NB4 (cell line): Measurements from ENCODE around the gene REEP1.

Source experiments
- DNase-seq: peaks from one replicate; pipeline ENCODE4 v3.0.0; 2010; ENCODE audit warnings: low read depth
- H3K4me3 ChIP-seq: one replicate; pipeline ENCODE4 v1.5.1; 2011; ENCODE audit warnings: mild to moderate bottlenecking, low read depth, low read length, moderate library complexity
- CTCF ChIP-seq: IDR thresholded peaks from one replicate; pipeline ENCODE4 v1.5.1; 2012; ENCODE audit warnings: low read depth, low read length
- MAX ChIP-seq: IDR thresholded peaks from 2 replicates; pipeline ENCODE4 v1.6.1; 2011; ENCODE audit warnings: low read depth, low read length
- MYC ChIP-seq: IDR thresholded peaks from 2 replicates; pipeline ENCODE4 v1.6.1; 2011; ENCODE audit warnings: low read depth, low read length
- POLR2A ChIP-seq: IDR thresholded peaks from 2 replicates; pipeline ENCODE4 v1.6.1; 2011; ENCODE audit warnings: mild to moderate bottlenecking; ENCODE audit not compliant: insufficient read length; ENCODE audit errors: extremely low read depth

REEP1 gene

GRCh38 chr2:86297382-86298147 lies 39.9 kb downstream of the REEP1 start:
- peak; percentile 33 for DNase-seq
- no peak overlapping the region for H3K4me3 ChIP-seq
- TF ChIP-seq CTCF: peak; percentile 37
- no peak for TF ChIP-seq POLR2A
- TF ChIP-seq MAX: no peak
- no peak for TF ChIP-seq MYC

GRCh38 chr2:86296947-86297346 lies 40.5 kb downstream of the REEP1 start:
- no peak for DNase-seq
- no peak overlapping the region for H3K4me3 ChIP-seq
- no peak for TF ChIP-seq CTCF
- no peak for TF ChIP-seq MAX
- TF ChIP-seq POLR2A: no peak
- TF ChIP-seq MYC: no peak

GRCh38 chr2:86295066-86295465 lies 42.4 kb downstream of the REEP1 start:
- H3K4me3 ChIP-seq: no peak overlapping the region
- TF ChIP-seq CTCF (no peak), POLR2A (no peak), MAX (no peak), MYC (no peak)
- no peak for DNase-seq

- no peak for DNase-seq
- no peak overlapping the region for H3K4me3 ChIP-seq
- TF ChIP-seq CTCF: no peak
- TF ChIP-seq MAX: no peak
- no peak for TF ChIP-seq POLR2A
- TF ChIP-seq MYC: no peak
These were observed 43.8 kb downstream of the REEP1 start for GRCh38 chr2:86293612-86294011.

GRCh38 chr2:86292571-86293515 lies 44.6 kb downstream of the REEP1 start:
- TF ChIP-seq MYC (no peak), CTCF (no peak), POLR2A (no peak), MAX (no peak)
- DNase-seq: no peak

More at GRCh38 chr2:86292571-86293515, 44.6 kb downstream of the REEP1 start:
- no peak overlapping the region for H3K4me3 ChIP-seq
